K562 (cell line): ENCODE data around the gene SAP25. TPM values are rescaled to one million over a fixed set of nuclear protein-coding genes. Genes with fewer than 3 reads are reported as not detected.

ENCODE experiments used
- ATAC-seq: fragments of 200-7000 bp; cut with Tn5 transposase; 3 replicates; pipeline ENCODE4 v1.9.1; 2020; ENCODE audit warnings: moderate library complexity
- BruUV-seq: library from RNA; stranded (reverse); fragments of 400-500 nt; replicated peaks from 2 replicates; lab custom pipeline; 2021; lab: Mats Ljungman, UMichigan
- CTCF ChIA-PET: fragments of 300-600 bp; formaldehyde crosslinking; extraction: SDS; loops from one replicate; lab custom pipeline; 2021; ENCODE audit warnings: low intra/inter-chr PET ratio; lab: Yijun Ruan, JAX
- POLR2A ChIA-PET: fragments of 300-600, 350-650 bp; sonication (Branson Sonifier 250); formaldehyde crosslinking; extraction: SDS; loops from one replicate; lab custom pipeline; 2021; ENCODE audit warnings: antibody characterized with exemption, inconsistent platforms; lab: Yijun Ruan, JAX
- DNase-seq, 4 experiments: peaks; one replicate each; pipeline versions ENCODE4 v3.0.0 to v3.0.0-alpha.2; 2011 to 2018; ENCODE audit warnings: low spot score in 3 of 4, mixed read lengths in 3 of 4; ENCODE audit errors: extremely low read depth in 1 of 4
- FAIRE-seq: peaks from 2 replicates; lab custom pipeline; 2011; peaks lifted over from hg19 to GRCh38; lab: Jason Lieb, UNC
- H2AFZ ChIP-seq: 2 replicates; pipeline ENCODE4 v1.6.0; 2011; ENCODE audit warnings: low read depth, low read length, control low read depth, inconsistent platforms
- H3K27ac ChIP-seq: fragments of 200-600 bp; 3 replicates; pipeline ENCODE4 v1.8.0; 2011; ENCODE audit warnings: low read depth, mild to moderate bottlenecking, control low read depth, inconsistent platforms, low read length, moderate library complexity, mixed read lengths; ENCODE audit errors: extremely low read depth
- H3K27me3 ChIP-seq, 2 experiments: fragments of 300-600 bp in 1 of 2; 2 replicates in 1 of 2; 3 replicates in 1 of 2; pipeline versions ENCODE4 v1.6.0 to v1.8.0; 2011; ENCODE audit warnings: inconsistent platforms in 2 of 2, low read length in 2 of 2, mild to moderate bottlenecking in 1 of 2, mixed read lengths in 1 of 2, moderate library complexity in 1 of 2; ENCODE audit not compliant: control insufficient read depth in 2 of 2, insufficient read depth in 2 of 2
- H3K36me3 ChIP-seq: fragments of 300-600 bp; 3 replicates; pipeline ENCODE4 v1.8.0; 2011; ENCODE audit warnings: mild to moderate bottlenecking, low read length, inconsistent platforms; ENCODE audit not compliant: control insufficient read depth, insufficient read depth
- H3K4me1 ChIP-seq, 2 experiments: fragments of 200-600 bp in 1 of 2; replicated peaks in 1 of 2; 2 replicates in 1 of 2; 3 replicates in 1 of 2; pipeline versions ENCODE4 v1.5.1 to v1.8.0; 2011; ENCODE audit warnings: inconsistent platforms in 2 of 2, low read length in 2 of 2, mild to moderate bottlenecking in 1 of 2, mixed read lengths in 1 of 2, moderate library complexity in 1 of 2; ENCODE audit not compliant: control insufficient read depth in 2 of 2, insufficient read depth in 2 of 2
- H3K4me2 ChIP-seq: 2 replicates; pipeline ENCODE4 v1.6.1; 2011; ENCODE audit warnings: low read length, control low read depth, inconsistent platforms, mixed read lengths; ENCODE audit not compliant: insufficient read depth
- H3K4me3 ChIP-seq: fragments of 200-600 bp; sonication (generic), shearing (Covaris generic); 2 replicates; pipeline ENCODE4 v1.5.1; 2016; ENCODE audit warnings: control low read depth, inconsistent platforms
- H3K79me2 ChIP-seq: fragments of 200-600 bp; 3 replicates; pipeline ENCODE4 v1.8.0; 2011; ENCODE audit warnings: low read length, inconsistent platforms; ENCODE audit not compliant: control insufficient read depth, insufficient read depth
- H3K9ac ChIP-seq, 2 experiments: 2 replicates each; pipeline versions ENCODE4 v1.6.0 to v1.6.1; 2011; ENCODE audit warnings: low read depth in 2 of 2, low read length in 2 of 2, control low read depth in 1 of 2, inconsistent platforms in 1 of 2, mild to moderate bottlenecking in 1 of 2, mixed read lengths in 1 of 2; ENCODE audit not compliant: insufficient read depth in 1 of 2
- H3K9me1 ChIP-seq: one replicate; pipeline ENCODE4 v1.6.0; 2011; ENCODE audit warnings: inconsistent platforms, mild to moderate bottlenecking, low read length, moderate library complexity; ENCODE audit not compliant: control insufficient read depth, insufficient read depth
- H3K9me3 ChIP-seq: replicated peaks from 2 replicates; pipeline ENCODE4 v1.5.1; 2011; ENCODE audit warnings: low read depth, low read length, inconsistent platforms; ENCODE audit not compliant: control insufficient read depth, insufficient read depth
- H4K20me1 ChIP-seq: replicated peaks from 2 replicates; pipeline ENCODE4 v1.6.1; 2011; ENCODE audit warnings: low read length, inconsistent platforms, mixed read lengths; ENCODE audit not compliant: control insufficient read depth, insufficient read depth
- EP300 ChIP-seq: IDR thresholded peaks from 2 replicates; pipeline ENCODE4 v1.6.1; 2012; ENCODE audit warnings: low read length, improper control_type of control experiment
- GTF2F1 ChIP-seq: IDR thresholded peaks from 2 replicates; pipeline ENCODE4 v1.6.1; 2011; ENCODE audit warnings: low read depth, low read length, improper control_type of control experiment
- LEF1 ChIP-seq: fragments of 450-650 bp; IDR thresholded peaks from 2 replicates; pipeline ENCODE4 v1.6.1; 2016; ENCODE audit warnings: mild to moderate bottlenecking
- NRF1 ChIP-seq, 2 experiments: fragments of 450-650 bp; IDR thresholded peaks in 1 of 2; conservative IDR thresholded peaks in 1 of 2; 2 replicates each; pipeline ENCODE4 v1.6.1; 2014; ENCODE audit warnings: mild to moderate bottlenecking in 2 of 2
- RAD21 ChIP-seq, 2 experiments: fragments of 250-450 bp in 1 of 2; fragments of 450-650 bp in 1 of 2; sonication (Bioruptor Pico) in 1 of 2; formaldehyde crosslinking in 1 of 2; IDR thresholded peaks in 1 of 2; conservative IDR thresholded peaks in 1 of 2; 2 replicates each; pipeline versions ENCODE4 v1.4.0 to v1.8.0; 2020 to 2022; ENCODE audit warnings: mild to moderate bottlenecking in 2 of 2, moderate library complexity in 1 of 2
- ZFX ChIP-seq: sonication (generic); formaldehyde crosslinking; IDR thresholded peaks from 2 replicates; pipeline ENCODE4 v1.8.0; 2022; ENCODE audit warnings: mild to moderate bottlenecking, missing genetic modification reagents, moderate library complexity
- WGBS: fragments of 100-300 bp; shearing (Covaris generic); methylation state at CpG from one replicate; pipeline ENCODE4 v1.1.6; 2016; ENCODE audit warnings: low coverage, mixed read lengths; ENCODE audit not compliant: insufficient coverage; ENCODE audit errors: missing lambda C conversion rate; 5-methylcytosine and 5-hydroxymethylcytosine counted together
- in situ Hi-C: fragments of 300-500 bp; cut with MboI; formaldehyde crosslinking; loops from 4 replicates; pipeline ENCODE4 v1.15.0; 2018; ENCODE audit warnings: inconsistent platforms, mixed read lengths
- intact Hi-C: fragments of 100-400 bp; cut with micrococcal nuclease; formaldehyde crosslinking; loops from 2 replicates; pipeline ENCODE4 v1.14.2; 2022
- polyA plus RNA-seq, 8 experiments: library from polyadenylated mRNA; depleted of rRNA in 4 of 8; stranded (reverse) in 5 of 8; unstranded in 3 of 8; fragments of >200 nt; fragmentation: Nextera tagmentation in 2 of 8; fragmentation: Illumina TruSeq in 1 of 8; extraction: Ambion mirVana in 2 of 8; extraction: Trizol in 1 of 8; gene quantifications; 2 replicates each; pipeline versions ENCODE4 v1.2.1 to v1.2.3, GENCODE V29; 2011 to 2014; ENCODE audit warnings: inconsistent platforms in 1 of 8, missing spikeins in 1 of 8
- total RNA-seq, 7 experiments: library from RNA; depleted of rRNA in 6 of 7; stranded (reverse); fragments of >200 nt in 6 of 7; fragmentation: Illumina TruSeq in 2 of 7; extraction: Trizol in 2 of 7; gene quantifications; 2 replicates each; pipeline versions ENCODE4 v1.2.1 to v1.2.3, GENCODE V29; 2011 to 2021; ENCODE audit warnings: low replicate concordance in 1 of 7

SAP25 gene
- total and polyA plus RNA-seq, 9 of the 15 experiments (the other 6 are each of a cell fraction or from before 2014, with no cell fraction given) = 0.13 to 5.3 (median 0.78) TPM; not detected in 1

DNA sequence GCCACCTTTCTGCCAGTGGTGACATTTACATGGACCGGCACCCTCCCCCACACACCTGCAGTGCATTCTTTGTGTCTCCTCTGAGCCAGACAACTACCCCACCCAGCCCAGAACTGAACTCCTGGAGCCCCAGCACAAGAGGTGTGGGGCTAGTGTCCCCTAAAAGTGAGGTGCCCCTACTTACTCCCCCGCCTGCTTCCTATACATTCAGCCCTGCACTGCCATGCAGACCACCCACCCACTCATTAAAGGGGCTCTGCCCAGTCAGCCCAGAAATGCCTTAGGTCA is 1.9 kb downstream of the SAP25 start:
- FAIRE-seq (no peak), DNase-seq (no peak), ATAC-seq (no peak)
- in situ Hi-C loops = loop anchor here (25.0 kb wide), 1 partner anchor 109 kb away; the partner anchor contains the start of gene SPACDR
- Histone ChIP-seq H3K9me3 (no peaks in the 10 kb centered on the region), H3K9ac (peak overlapping the region in 1 of 2 experiments; percentile 31; a peak in 1 of 4 replicates), H3K4me3 (no peak overlapping the region), H4K20me1 (no peaks in the 10 kb centered on the region), H3K36me3 (peaks cover 32% of the 10 kb centered on the region; the same call in 1 of the 3 replicates), H3K27me3 (no peaks in the 10 kb centered on the region), H3K79me2 (no peaks in the 10 kb centered on the region), H3K4me1 (peaks cover 6 to 88% of the 10 kb centered on the region in 2 experiments; a peak in 4 of 5 replicates), H3K27ac (no peak overlapping the region), H3K4me2 (no peak overlapping the region), H3K9me1 (peaks cover 8% of the 10 kb centered on the region), H2AFZ (no peak overlapping the region)
- CTCF ChIA-PET = no interaction called here
- POLR2A ChIA-PET = interaction anchor here (1.1 to 2.8 kb wide), 3 partner anchors 10 to 127 kb away, joined by 3 to 9 read pairs (median 4); no protein-coding TSS in a partner anchor
- intact Hi-C loops = no loop called here
- BruUV-seq = no TSS peak
- 88% methylated on average over 2 of the region's 2 CpGs for WGBS
- TF ChIP-seq RAD21 (CRISPR knock-in tag; conservative IDR thresholded peaks at IDR 0.05 in 1 of 2, IDR thresholded peaks at IDR 0.05 in 1 of 2) (no peak), GTF2F1 (no peak), ZFX (CRISPR knock-in tag) (no peak), NRF1 (conservative IDR thresholded peaks at IDR 0.05 in 1 of 2, IDR thresholded peaks at IDR 0.05 in 1 of 2) (no peak), EP300 (no peak), LEF1 (no peak)
